Eye (tissue), 1 donor: ENCODE data around the gene MCMBP.
"Not testable (repeated sequence)": the region's sequence is repeated elsewhere in the genome, so short reads cannot be mapped to it uniquely, and the experiment has no call there.

ENCODE experiments used
- DNase-seq: peaks from one replicate; pipeline ENCODE4 v3.0.0-alpha.2; 2015

MCMBP gene

GRCh38 chr10:119872610-119872859 lies at the start of gene MCMBP:
MCMBP (minus strand) TSS chr10:119872843; CDS start chr10:119872584, 259 bp downstream.
- no peak for DNase-seq

- no peak for DNase-seq
Measured at GRCh38 chr10:119919826-119920225, 47.2 kb upstream of the MCMBP start.

DNA sequence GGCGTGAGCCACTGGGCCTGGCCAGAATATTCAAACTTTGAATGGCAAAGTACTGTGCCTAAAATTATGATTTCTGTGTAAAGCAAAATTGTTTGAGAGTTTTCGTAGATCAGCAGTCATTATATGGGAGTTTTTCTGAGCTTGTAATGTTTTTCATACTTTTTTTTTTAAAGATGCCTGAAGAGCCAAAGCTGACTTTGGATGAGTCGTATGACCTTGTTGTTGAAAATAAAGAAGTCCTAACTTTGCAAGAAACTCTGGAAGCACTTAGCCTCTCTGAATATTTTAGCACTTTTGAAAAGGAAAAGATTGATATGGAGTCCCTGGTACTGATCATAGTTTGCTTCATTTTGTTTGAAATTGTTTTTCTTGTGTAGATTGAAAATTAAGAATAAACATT lies 46.6 kb upstream of the MCMBP start:
- no peak for DNase-seq

DNA sequence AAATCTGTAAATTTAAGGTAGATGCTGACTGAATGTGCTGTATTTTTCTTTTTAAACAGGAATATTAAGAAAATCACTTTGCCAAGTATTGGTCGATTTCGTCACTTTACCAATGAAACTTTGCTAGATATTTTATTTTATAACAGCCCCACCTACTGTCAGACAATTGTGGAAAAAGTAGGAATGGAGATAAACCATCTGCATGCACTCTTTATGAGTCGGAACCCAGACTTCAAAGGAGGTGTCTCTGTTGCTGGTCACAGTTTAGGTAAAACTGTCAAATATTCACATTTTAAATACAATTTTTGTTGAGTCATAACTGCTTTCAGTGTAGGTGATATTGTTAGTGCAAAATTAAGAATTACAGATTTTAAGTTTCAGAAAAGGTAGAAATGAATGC lies 45.1 kb upstream of the MCMBP start:
- DNase-seq, result no peak

DNA sequence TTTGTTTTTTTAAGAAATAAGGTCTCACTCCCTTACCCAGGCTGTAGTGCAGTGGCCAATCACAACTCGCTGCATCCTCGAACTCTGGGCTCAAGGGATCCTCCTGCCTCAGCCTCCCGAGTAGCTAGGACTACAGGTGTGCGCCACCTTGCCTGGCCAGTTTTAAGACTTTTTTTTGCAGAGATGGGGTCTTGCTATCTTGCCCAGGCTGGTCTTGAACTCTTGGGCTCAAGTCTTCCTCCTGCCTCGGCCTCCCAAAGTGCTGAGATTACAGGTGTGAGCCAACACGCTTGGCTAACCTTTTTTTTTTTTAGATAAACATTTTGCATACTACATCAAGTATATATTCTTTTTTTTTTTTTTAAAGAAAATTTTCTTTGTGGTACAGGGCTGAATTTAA lies 38.0 kb upstream of the MCMBP start:
- DNase-seq, result no peak

GRCh38 chr10:119908166-119908565 lies 35.5 kb upstream of the MCMBP start:
- DNase-seq, result no peak

- DNase-seq, result not testable (repeated sequence)
Measured at GRCh38 chr10:119907695-119908094, 35.1 kb upstream of the MCMBP start.

DNA sequence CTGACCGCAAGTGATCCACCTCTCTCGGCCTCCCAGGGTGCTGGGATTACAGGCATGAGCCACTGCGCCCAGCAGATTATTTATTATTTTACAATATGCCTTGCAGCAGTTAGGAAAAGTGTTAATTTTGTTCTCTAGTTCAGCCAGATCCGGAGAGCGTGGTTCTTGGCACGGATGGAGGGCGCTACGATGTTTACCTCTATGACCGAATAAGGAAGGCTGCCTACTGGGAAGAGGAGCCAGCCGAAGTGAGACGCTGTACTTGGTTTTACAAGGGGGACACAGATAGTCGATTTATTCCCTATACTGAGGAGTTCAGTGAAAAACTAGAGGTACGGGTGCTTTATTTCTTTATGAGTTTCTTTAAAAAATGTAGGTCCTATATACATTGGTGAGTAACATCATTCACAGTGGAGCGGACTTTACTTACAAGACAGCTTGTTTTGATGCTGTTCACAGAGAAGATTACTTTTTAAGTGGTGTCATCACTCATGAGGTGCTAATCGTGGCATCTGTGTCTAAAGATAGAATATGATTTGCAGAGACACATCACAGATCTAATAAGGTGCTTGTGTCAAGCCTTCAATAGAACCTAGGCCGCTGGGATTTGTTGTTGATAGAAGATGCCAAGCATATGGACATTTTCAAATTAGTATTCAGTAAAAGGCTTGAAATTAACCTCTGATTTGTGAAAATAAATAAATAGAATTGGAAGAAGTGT lies 31.5 kb upstream of the MCMBP start:
- DNase-seq, result no peak

- DNase-seq, result no peak
Measured at GRCh38 chr10:119898577-119898976, 25.9 kb upstream of the MCMBP start.

DNA sequence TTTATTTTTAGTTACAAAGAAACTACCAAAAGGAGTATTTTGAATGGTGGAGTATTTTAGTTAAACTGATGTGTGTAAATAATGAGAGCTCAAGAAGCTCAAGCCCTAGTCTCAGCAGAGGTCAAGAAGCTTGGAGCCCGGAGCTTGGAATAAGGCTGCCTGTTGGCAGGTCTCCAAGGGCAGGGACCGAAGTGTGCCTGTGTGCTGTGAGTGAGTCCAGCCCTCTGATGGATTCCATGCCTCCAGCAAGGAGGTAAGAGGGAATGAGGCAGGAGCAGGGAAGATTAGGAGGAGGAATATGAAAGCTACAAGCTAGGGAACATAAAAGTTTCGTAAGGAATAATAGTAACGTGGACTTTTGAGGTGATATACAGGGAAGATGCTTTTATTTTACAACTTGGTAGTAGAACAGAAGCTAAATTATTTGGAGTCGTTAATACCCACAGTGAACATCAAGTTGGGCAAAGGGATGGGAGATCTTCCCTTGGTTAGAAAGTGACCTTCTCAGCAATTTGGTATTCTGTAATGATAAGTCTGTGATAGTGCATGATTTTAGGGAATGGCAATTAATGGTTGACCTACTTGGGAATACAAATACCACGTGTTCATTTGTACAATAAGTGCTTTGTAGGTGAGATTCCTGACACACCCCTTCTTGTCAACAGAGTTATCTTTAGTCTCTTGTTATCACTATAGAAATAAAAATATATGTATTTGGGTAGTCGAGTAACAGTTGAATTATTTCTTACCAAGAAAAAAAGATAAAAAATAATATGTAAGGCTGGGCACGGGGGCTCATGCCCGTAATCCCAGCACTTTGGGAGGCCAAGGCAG lies 24.5 kb upstream of the MCMBP start:
- DNase-seq, result no peak

- DNase-seq, result no peak
Measured at GRCh38 chr10:119896061-119896655, 23.5 kb upstream of the MCMBP start.

DNA sequence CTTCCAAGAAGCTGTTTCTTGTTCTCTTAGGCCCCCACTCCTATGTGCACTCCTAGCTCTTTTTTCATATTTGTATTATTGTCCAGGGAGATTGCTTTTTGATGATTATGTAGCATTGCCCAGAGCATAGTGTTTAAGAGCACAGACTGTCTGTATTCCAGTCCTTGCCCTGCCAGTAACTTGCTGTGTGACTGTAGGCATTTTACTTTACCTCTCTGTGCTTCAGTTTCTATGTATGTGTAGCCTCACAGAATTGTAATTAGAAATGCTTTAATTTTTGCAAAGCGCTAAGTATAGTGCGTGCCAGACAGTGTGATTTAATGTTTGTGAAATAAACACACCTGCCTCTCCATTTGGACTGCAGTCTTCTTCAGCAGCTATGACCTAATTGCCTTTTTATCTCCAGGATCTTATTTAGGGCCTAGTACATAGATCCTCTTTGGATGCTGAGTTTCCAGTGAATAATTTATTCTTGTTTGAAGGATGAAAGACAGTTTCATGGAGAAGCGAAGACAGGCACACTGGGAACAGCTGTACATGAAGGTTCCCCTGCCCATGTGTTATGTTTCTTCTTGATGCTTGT lies 21.3 kb upstream of the MCMBP start:
- no peak for DNase-seq

- DNase-seq, result no peak
Measured at GRCh38 chr10:119893074-119893473, 20.4 kb upstream of the MCMBP start.

DNA sequence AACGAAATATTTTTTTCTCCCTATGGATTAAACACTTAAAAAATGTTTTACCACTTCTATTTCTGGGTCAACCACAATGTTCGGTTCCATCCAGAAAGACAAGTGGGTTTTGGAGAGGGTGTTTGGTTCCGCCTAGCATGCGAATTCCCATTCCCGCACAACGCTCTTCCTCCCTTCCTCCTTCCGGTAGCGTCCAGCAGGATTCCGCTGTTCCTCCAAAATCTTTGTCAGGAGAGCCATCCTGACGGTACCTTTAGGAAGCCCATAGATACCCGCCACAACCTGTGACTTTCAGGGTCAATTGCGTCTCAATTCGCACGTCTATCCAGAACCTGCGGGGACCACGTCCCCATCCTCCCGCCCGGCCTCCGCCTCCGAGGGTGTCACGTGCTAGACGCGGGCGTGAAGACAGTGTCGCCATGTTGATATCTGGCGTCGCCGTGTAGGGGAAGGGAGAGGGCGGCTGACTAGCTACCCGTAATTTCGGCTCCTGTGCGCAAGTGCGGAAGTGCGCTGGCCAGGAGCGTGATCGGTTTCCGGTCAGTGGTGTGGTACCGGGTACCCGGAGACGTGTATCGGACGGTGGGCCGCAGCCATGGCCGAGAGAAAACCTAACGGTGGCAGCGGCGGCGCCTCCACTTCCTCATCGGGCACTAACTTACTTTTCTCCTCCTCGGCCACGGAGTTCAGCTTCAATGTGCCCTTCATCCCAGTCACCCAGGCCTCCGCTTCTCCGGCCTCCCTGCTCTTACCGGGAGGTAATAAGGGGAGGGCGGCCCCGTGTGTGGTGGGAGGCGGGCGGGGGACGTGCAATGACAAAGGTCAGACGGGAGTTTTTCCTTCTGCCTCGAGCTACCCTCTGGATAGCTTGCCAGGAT lies 19.8 kb upstream of the MCMBP start, which contains the start of gene SEC23IP:
Gene SEC23IP, plus strand, starts transcription at position 543 of the 878 bp plus-strand sequence. Its CDS starts 53 bp downstream, at position 596.
- DNase-seq, result peak; percentile 96

DNA sequence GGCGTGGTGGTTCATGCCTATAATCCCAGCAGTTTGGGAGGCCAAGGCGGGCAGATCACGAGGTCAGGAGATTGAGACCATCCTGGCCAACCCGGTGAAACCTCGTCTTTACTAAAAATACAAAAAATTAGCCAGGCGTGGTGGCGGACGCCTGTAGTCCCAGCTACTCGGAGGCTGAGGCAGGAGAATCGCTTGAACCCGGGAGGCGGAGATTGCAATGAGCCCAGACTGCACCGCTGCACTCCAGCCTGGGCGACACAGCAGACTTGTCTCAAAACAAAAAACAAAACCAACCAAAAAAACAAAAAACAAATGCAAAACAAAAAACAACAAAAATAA lies 19.2 kb upstream of the MCMBP start:
- DNase-seq, result not testable (repeated sequence)

- DNase-seq, result not testable (repeated sequence)
Measured at GRCh38 chr10:119890307-119890706, 17.7 kb upstream of the MCMBP start.

DNA sequence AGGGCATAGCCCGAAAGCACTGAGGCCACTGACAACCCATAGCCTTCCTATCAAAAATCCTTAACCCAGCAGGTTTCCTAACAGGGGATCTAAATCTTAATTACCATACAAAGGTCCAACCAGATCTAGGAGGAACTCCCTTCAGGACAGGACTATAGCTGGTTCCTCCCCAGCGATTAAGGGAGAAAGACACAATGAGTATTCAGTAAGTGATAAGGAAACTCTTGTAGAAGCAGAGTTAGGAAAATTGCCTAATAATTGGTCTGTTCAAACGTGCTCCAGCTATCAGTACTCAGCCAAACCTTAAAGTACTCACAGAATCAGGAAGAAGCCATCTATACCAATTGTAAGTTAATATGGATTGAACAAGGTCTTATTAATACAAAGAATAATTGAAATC lies 16.6 kb upstream of the MCMBP start:
- not testable (repeated sequence) for DNase-seq

DNA sequence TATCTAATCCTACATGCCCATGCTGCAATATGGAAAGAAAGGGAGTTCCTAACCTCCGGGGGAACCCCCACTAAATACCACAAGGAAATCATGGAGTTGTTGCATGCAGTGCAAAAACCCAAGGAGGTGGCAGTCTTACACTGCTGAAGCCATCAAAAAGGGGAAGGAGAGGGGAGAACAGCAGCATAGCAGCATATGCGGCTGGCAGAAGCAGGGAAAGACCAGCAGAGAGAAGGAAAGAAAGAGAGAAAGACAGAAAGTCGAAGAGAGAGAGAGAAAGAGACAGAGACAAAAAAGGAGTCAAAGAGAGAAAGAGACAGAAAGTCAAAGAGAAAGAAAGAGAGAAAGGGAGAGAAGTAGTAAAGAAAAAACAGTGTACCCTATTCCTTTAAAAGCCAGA lies 16.1 kb upstream of the MCMBP start:
- DNase-seq, result not testable (repeated sequence)

DNA sequence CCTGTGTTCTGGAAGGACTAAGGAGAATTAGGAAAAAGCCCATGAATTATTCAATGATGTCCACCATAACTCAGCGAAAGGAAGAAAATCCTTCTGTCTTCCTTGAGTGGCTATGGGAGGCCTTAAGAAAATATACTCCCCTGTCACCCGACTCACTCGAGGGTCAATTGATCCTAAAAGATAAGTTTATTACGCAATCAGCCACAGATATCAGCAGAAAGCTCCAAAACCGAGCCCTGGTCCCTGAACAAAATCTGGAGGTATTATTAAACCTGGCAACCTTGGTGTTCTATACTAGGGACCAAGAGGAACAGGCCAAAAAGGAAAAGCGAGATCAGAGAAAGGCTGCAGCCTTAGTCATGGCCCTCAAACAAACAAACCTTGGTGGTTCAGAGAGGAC lies 13.4 kb upstream of the MCMBP start:
- DNase-seq, result not testable (repeated sequence)

DNA sequence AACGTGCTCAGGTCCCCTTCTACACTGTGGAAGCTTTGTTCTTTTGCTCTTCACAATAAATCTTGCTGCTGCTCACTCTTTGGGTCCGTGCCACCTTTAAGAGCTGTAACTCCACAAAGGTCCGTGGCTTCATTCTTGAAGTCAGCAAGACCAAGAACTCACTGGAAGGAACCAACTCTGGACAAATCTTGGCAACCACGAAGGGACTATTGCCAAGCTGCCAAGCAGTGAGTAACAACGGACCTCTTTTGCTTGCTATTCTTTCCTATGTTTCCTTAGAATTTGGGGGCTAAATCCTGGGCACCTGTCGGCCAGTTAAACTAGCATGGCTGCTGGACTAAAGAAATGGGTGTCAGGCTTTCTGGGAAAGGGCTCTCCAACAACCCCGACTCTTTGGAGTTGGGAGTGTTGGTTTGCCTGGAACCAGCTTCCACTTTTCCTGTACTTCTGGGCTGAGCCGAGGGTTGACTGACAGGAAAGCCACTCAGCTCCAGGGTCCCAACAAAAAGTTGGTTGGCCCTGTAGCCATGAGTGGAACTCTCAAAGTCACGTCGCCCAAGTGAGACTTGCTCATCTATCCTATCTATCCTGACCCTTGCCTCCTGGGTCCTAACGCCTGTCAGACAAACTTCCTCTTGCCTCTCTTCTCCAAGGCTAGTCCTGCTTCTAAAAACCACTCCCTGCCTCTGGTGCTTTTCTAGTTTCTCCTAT lies 11.4 kb upstream of the MCMBP start:
- not testable (repeated sequence) for DNase-seq

DNA sequence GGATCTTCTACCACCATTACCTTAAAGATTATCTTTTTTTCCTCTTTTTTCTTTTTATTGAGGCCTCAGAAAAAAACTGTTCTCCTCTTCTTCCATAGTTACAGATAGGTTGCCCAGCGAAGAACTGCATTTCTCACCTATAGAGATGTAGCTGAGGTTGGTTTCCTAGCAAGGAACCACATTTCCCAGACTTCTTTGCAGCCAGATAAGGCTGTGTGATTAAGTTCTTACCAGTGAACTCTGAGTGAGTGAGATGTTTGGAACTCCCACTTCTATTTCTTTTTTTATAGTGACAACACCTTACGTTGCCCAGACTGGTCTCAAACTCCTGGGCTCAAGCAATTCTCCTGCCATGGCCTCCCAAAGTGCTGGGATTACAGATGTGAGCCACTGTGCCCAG lies 5.9 kb upstream of the MCMBP start:
- DNase-seq, result no peak
